Spleen (tissue), 7 donors: ENCODE results near the gene B3GNT9.

Experiments
- POLR2AphosphoS5 ChIP-seq, 3 donors: sonication (generic); formaldehyde crosslinking; IDR thresholded peaks; one replicate each; pipeline ENCODE4 v1.5.1; 2017; ENCODE audit warnings: antibody characterized with exemption in 3 of 3
- TF ChIP-seq, protein P1 (sequence below), 11 experiments: fragments of 200-600 bp in 7 of 11; fragments of 450-650 bp in 4 of 11; sonication (generic) in 4 of 11; IDR thresholded peaks in 8 of 11; conservative IDR thresholded peaks in 3 of 11; 1 replicate in 7 of 11; 2 replicates in 4 of 11; pipeline versions ENCODE4 v1.4.0 to v1.8.0; 2016 to 2021; ENCODE audit warnings: antibody characterized with exemption in 11 of 11, inconsistent platforms in 4 of 11, mild to moderate bottlenecking in 1 of 11
- donor health status: DM: no; HTN: no; CAD: no; lungs with moderate emphysema.
- donor health status: DM: no; HTN: no; CAD: no.
- donor health status: DM: no; HTN: no; CAD: no.

DNA sequence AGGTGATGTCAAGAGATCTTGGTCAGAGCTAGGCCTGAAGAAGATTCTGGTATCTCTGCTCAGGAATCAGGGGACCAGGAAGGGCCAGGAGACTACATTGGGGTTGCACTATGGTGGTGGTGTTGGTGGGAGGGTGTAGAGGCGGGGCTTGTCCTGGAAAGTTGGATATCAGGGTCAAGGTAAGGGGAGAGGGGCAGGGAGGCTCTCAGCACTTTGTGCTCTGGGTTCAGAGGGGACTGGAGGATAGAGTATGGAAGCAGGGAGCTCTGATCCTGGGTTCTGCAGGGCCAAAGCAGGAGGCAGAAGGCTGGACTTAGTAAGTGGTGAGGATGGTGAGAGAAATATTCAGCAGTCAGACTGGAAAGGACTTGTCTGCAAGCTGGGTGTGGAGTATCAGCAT lies 22.5 kb upstream of the B3GNT9 start:
- TF ChIP-seq, protein P1, sequence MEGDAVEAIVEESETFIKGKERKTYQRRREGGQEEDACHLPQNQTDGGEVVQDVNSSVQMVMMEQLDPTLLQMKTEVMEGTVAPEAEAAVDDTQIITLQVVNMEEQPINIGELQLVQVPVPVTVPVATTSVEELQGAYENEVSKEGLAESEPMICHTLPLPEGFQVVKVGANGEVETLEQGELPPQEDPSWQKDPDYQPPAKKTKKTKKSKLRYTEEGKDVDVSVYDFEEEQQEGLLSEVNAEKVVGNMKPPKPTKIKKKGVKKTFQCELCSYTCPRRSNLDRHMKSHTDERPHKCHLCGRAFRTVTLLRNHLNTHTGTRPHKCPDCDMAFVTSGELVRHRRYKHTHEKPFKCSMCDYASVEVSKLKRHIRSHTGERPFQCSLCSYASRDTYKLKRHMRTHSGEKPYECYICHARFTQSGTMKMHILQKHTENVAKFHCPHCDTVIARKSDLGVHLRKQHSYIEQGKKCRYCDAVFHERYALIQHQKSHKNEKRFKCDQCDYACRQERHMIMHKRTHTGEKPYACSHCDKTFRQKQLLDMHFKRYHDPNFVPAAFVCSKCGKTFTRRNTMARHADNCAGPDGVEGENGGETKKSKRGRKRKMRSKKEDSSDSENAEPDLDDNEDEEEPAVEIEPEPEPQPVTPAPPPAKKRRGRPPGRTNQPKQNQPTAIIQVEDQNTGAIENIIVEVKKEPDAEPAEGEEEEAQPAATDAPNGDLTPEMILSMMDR (IDR thresholded peaks at IDR 0.05 in 8 of 11, conservative IDR thresholded peaks at IDR 0.05 in 3 of 11), result no peak
- no peak for TF ChIP-seq POLR2AphosphoS5 (IDR thresholded peaks at IDR 0.05)
